AG08395 (cell line): ENCODE measurements around the gene CDC5L.

Experiments
- DNase-seq: peaks from one replicate; pipeline ENCODE4 v3.0.0; 2012; ENCODE audit warnings: mixed read lengths, low spot score

Gene CDC5L

GRCh38 chr6:44373787-44374186 is 13.7 kb upstream of the CDC5L start:
- no peak for DNase-seq

GRCh38 chr6:44375071-44375470 is 12.4 kb upstream of the CDC5L start:
- no peak for DNase-seq

GRCh38 chr6:44377484-44377883 is 10.0 kb upstream of the CDC5L start:
- no peak for DNase-seq

GRCh38 chr6:44377971-44378370 is 9.5 kb upstream of the CDC5L start:
- DNase-seq = no peak

- no peak for DNase-seq
Observed at GRCh38 chr6:44381739-44382138, 5.8 kb upstream of the CDC5L start.

GRCh38 chr6:44386364-44386928 is 1.1 kb upstream of the CDC5L start:
- DNase-seq = peak; percentile 46

GRCh38 chr6:44386929-44387345 is 569 bp upstream of the CDC5L start:
- DNase-seq = no peak

- DNase-seq = no peak
Observed at GRCh38 chr6:44388135-44388487, 605 bp downstream of the CDC5L start.

- DNase-seq = no peak
Observed at GRCh38 chr6:44388887-44389286, 1.4 kb downstream of the CDC5L start.

- no peak for DNase-seq
Observed at GRCh38 chr6:44390158-44390683, 2.7 kb downstream of the CDC5L start.

GRCh38 chr6:44395501-44395900 is 8.0 kb downstream of the CDC5L start:
- no peak for DNase-seq

GRCh38 chr6:44396968-44397367 is 9.5 kb downstream of the CDC5L start:
- DNase-seq = no peak

- DNase-seq = no peak
Observed at GRCh38 chr6:44397424-44398164, 10.1 kb downstream of the CDC5L start.

- no peak for DNase-seq
Observed at GRCh38 chr6:44399991-44400390, 12.5 kb downstream of the CDC5L start.

GRCh38 chr6:44400572-44400971 is 13.1 kb downstream of the CDC5L start:
- no peak for DNase-seq

GRCh38 chr6:44401138-44401537 is 13.6 kb downstream of the CDC5L start:
- no peak for DNase-seq

- no peak for DNase-seq
Observed at GRCh38 chr6:44404022-44404714, 16.7 kb downstream of the CDC5L start.

- no peak for DNase-seq
Observed at GRCh38 chr6:44404715-44405099, 17.2 kb downstream of the CDC5L start.

- DNase-seq = no peak
Observed at GRCh38 chr6:44407951-44408670, 20.6 kb downstream of the CDC5L start.

- no peak for DNase-seq
Observed at GRCh38 chr6:44409207-44409794, 21.8 kb downstream of the CDC5L start.

- no peak for DNase-seq
Observed at GRCh38 chr6:44410363-44410762, 22.9 kb downstream of the CDC5L start.

GRCh38 chr6:44411141-44411540 is 23.6 kb downstream of the CDC5L start:
- DNase-seq = no peak
